Left lung (tissue), 10 donors: ENCODE results near the gene BCORL1. TPM values are rescaled to one million over a fixed set of nuclear protein-coding genes. Genes with fewer than 3 reads are reported as not detected.

Experiments
- ATAC-seq: fragments of 200-7000 bp; cut with Tn5 transposase; one replicate; pipeline ENCODE4 v1.9.1; 2020; ENCODE audit warnings: moderate library complexity
- DNase-seq, 4 donors: peaks; one replicate each; pipeline ENCODE4 v3.0.0-alpha.2; 2013 to 2020
- H3K27ac ChIP-seq, 2 donors: fragments of 200-600 bp; sonication (generic) in 1 of 2; one replicate each; pipeline versions ENCODE4 v1.5.0 to v1.8.0; 2020 to 2021
- H3K27me3 ChIP-seq, 2 donors: fragments of 200-600 bp; sonication (generic) in 1 of 2; one replicate each; pipeline versions ENCODE4 v1.5.0 to v1.8.0; 2020 to 2021
- H3K36me3 ChIP-seq, 2 donors: fragments of 200-600 bp; sonication (generic) in 1 of 2; one replicate each; pipeline versions ENCODE4 v1.5.0 to v1.8.0; 2020 to 2021
- H3K4me1 ChIP-seq, 2 donors: fragments of 200-600 bp; one replicate each; pipeline ENCODE4 v1.8.0; 2021
- H3K4me3 ChIP-seq, 2 donors: fragments of 200-600 bp; sonication (generic) in 1 of 2; one replicate each; pipeline versions ENCODE4 v1.5.0 to v1.8.0; 2020 to 2021; ENCODE audit warnings: mild to moderate bottlenecking in 1 of 2
- H3K9me3 ChIP-seq, 2 donors: fragments of 200-600 bp; sonication (generic) in 1 of 2; one replicate each; pipeline versions ENCODE4 v1.5.0 to v1.8.0; 2020 to 2021
- intact Hi-C, 2 donors: fragments of 100-400 bp; cut with DNase I; formaldehyde crosslinking; loops; one replicate each; pipeline versions ENCODE4 v1.11.2 to v1.14.2; 2022
- polyA plus RNA-seq, 6 donors: library from polyadenylated mRNA; unstranded; fragments of 120-200 nt; gene quantifications; one replicate each; pipeline ENCODE4 v1.2.1, GENCODE V29; 2013; ENCODE audit not compliant: insufficient read length in 6 of 6
- total RNA-seq, 2 donors: library from RNA; stranded (reverse); fragmentation: NEBNext Ultra II Directional; extraction: Animal tissue kit (Norgen Biotek cat#: 25700); gene quantifications; one replicate each; pipeline ENCODE4 v1.2.1, GENCODE V29; 2021
- TF ChIP-seq, protein P1 (sequence below), 2 donors: fragments of 200-600 bp; sonication (generic) in 1 of 2; IDR thresholded peaks; one replicate each; pipeline versions ENCODE4 v1.5.0 to v1.8.0; 2021; ENCODE audit warnings: antibody characterized with exemption in 2 of 2
- donor health status: DM: no; HTN: yes; CAD: no.
- donor health status: DM: no; HTN: no; CAD: no.

Gene BCORL1
- total and polyA plus RNA-seq, 8 donors: 12.1 to 20.7 (median 18.8) TPM

GRCh38 chrX:129945131-129945530, 37.3 kb upstream of the BCORL1 start:
- ATAC-seq (no peak), DNase-seq (no peak)
- Histone ChIP-seq H3K4me3 (no peak overlapping the region), H3K27ac (no peak overlapping the region), H3K4me1 (no peaks in the 10 kb centered on the region), H3K36me3 (no peaks in the 10 kb centered on the region), H3K27me3 (no peaks in the 10 kb centered on the region), H3K9me3 (no peaks in the 10 kb centered on the region)
- TF ChIP-seq, protein P1, sequence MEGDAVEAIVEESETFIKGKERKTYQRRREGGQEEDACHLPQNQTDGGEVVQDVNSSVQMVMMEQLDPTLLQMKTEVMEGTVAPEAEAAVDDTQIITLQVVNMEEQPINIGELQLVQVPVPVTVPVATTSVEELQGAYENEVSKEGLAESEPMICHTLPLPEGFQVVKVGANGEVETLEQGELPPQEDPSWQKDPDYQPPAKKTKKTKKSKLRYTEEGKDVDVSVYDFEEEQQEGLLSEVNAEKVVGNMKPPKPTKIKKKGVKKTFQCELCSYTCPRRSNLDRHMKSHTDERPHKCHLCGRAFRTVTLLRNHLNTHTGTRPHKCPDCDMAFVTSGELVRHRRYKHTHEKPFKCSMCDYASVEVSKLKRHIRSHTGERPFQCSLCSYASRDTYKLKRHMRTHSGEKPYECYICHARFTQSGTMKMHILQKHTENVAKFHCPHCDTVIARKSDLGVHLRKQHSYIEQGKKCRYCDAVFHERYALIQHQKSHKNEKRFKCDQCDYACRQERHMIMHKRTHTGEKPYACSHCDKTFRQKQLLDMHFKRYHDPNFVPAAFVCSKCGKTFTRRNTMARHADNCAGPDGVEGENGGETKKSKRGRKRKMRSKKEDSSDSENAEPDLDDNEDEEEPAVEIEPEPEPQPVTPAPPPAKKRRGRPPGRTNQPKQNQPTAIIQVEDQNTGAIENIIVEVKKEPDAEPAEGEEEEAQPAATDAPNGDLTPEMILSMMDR (IDR thresholded peaks at IDR 0.05): no peak
- intact Hi-C loops: no loop called here

DNA sequence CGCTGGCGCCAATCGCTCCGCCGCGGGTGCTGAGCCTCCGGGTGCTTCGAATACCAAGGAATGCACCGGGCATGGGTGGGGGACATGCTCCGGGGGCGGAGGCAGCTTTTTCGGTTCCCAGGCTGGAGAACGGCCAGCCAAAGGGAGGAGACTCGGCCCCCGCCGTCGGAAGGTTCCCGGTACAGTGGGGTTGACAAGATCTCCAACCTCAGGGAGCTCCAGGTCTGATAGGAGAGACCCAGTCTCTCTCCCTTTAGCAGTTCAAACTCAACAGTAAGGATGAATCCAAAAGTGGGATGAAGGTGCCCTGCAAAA, 29.1 kb upstream of the BCORL1 start:
- no peaks in the 10 kb centered on the region for H3K9me3 ChIP-seq
- peaks cover 0 to 6% of the 10 kb centered on the region in 2 donors for H3K27me3 ChIP-seq
- no peak for ATAC-seq
- intact Hi-C loops: no loop called here
- peak overlapping the region; percentile 11 to 35 for H3K4me3 ChIP-seq
- H3K36me3 ChIP-seq: no peaks in the 10 kb centered on the region
- no peak overlapping the region for H3K27ac ChIP-seq
- TF ChIP-seq, protein P1 (IDR thresholded peaks at IDR 0.05): no peak
- DNase-seq: no peak
- H3K4me1 ChIP-seq: peaks cover 0 to 4% of the 10 kb centered on the region in 2 donors

DNA sequence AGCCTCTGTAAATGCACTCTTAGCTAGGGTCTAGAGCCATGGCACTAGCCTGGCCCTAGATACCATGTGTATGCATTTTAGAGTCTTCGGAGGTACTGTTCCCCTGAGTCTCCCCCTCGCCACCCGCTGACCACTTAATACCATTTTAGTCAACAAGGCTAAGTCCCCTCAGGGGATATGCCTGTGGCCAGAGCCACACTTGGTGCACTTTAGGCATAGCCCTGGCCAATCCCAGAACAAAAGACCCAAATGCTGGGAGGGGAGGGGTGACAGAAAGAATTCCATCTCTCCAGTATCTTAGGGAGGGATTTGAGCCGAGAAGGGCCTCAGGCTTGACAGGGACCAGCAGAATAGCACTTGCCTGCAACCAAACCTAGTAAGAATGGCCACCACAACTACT, 28.6 kb upstream of the BCORL1 start:
- Histone ChIP-seq H3K4me3 (no peak overlapping the region), H3K27me3 (peaks cover 0 to 6% of the 10 kb centered on the region in 2 donors), H3K27ac (no peak overlapping the region), H3K4me1 (peaks cover 0 to 4% of the 10 kb centered on the region in 2 donors), H3K9me3 (no peaks in the 10 kb centered on the region), H3K36me3 (no peaks in the 10 kb centered on the region)
- no peak for DNase-seq
- no peak for ATAC-seq
- TF ChIP-seq, protein P1 (IDR thresholded peaks at IDR 0.05): no peak
- intact Hi-C loops: no loop called here

GRCh38 chrX:129954804-129955203, 27.6 kb upstream of the BCORL1 start:
- ATAC-seq: no peak
- Histone ChIP-seq H3K4me3 (no peak overlapping the region), H3K27ac (no peak overlapping the region), H3K27me3 (peaks cover 0 to 6% of the 10 kb centered on the region in 2 donors), H3K36me3 (no peaks in the 10 kb centered on the region), H3K4me1 (peaks cover 0 to 4% of the 10 kb centered on the region in 2 donors), H3K9me3 (no peaks in the 10 kb centered on the region)
- no peak for DNase-seq
- intact Hi-C loops: no loop called here
- TF ChIP-seq, protein P1 (IDR thresholded peaks at IDR 0.05): no peak

DNA sequence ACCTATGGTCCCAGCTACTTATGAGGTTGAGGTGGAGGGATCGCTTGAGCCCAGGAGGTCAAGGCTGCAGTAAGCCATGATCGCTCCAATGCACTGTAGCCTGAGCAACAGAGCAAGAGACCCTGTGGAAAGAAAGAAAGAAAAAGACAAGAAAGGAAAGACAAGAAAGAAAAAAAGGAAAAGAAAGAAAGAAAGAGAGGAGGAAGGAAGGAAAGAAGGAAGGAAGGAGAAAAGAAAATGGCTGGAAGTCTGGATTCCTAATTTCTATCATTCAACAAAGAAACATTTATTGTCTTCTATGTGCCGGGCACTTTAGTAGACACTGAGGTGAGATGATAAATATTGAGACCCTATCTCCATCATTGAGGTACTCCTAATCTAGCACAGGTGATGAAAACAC, 26.8 kb upstream of the BCORL1 start:
- no peak for DNase-seq
- intact Hi-C loops: no loop called here
- H3K4me3 ChIP-seq: no peak overlapping the region

More for the DNA sequence above, 26.8 kb upstream of the BCORL1 start:
- Histone ChIP-seq H3K4me1 (peaks cover 0 to 4% of the 10 kb centered on the region in 2 donors), H3K36me3 (no peaks in the 10 kb centered on the region), H3K27ac (no peak overlapping the region), H3K27me3 (peaks cover 0 to 6% of the 10 kb centered on the region in 2 donors), H3K9me3 (no peaks in the 10 kb centered on the region)
- no peak for ATAC-seq
- TF ChIP-seq, protein P1 (IDR thresholded peaks at IDR 0.05): no peak
